K562 (cell line): ENCODE data around the gene CNTNAP4. TPM values are rescaled to one million over a fixed set of nuclear protein-coding genes. Genes with fewer than 3 reads are reported as not detected.

ENCODE experiments used
- ATAC-seq: fragments of 200-7000 bp; cut with Tn5 transposase; 3 replicates; pipeline ENCODE4 v1.9.1; 2020; ENCODE audit warnings: moderate library complexity
- BruUV-seq: library from RNA; stranded (reverse); fragments of 400-500 nt; replicated peaks from 2 replicates; lab custom pipeline; 2021; lab: Mats Ljungman, UMichigan
- CTCF ChIA-PET: fragments of 300-600 bp; formaldehyde crosslinking; extraction: SDS; loops from one replicate; lab custom pipeline; 2021; ENCODE audit warnings: low intra/inter-chr PET ratio; lab: Yijun Ruan, JAX
- POLR2A ChIA-PET: fragments of 300-600, 350-650 bp; sonication (Branson Sonifier 250); formaldehyde crosslinking; extraction: SDS; loops from one replicate; lab custom pipeline; 2021; ENCODE audit warnings: antibody characterized with exemption, inconsistent platforms; lab: Yijun Ruan, JAX
- DNase-seq, 4 experiments: peaks; one replicate each; pipeline versions ENCODE4 v3.0.0 to v3.0.0-alpha.2; 2011 to 2018; ENCODE audit warnings: low spot score in 3 of 4, mixed read lengths in 3 of 4; ENCODE audit errors: extremely low read depth in 1 of 4
- FAIRE-seq: peaks from 2 replicates; lab custom pipeline; 2011; peaks lifted over from hg19 to GRCh38; lab: Jason Lieb, UNC
- H2AFZ ChIP-seq: 2 replicates; pipeline ENCODE4 v1.6.0; 2011; ENCODE audit warnings: low read depth, low read length, control low read depth, inconsistent platforms
- H3K27ac ChIP-seq: fragments of 200-600 bp; 3 replicates; pipeline ENCODE4 v1.8.0; 2011; ENCODE audit warnings: low read depth, mild to moderate bottlenecking, control low read depth, inconsistent platforms, low read length, moderate library complexity, mixed read lengths; ENCODE audit errors: extremely low read depth
- H3K27me3 ChIP-seq, 2 experiments: fragments of 300-600 bp in 1 of 2; 2 replicates in 1 of 2; 3 replicates in 1 of 2; pipeline versions ENCODE4 v1.6.0 to v1.8.0; 2011; ENCODE audit warnings: inconsistent platforms in 2 of 2, low read length in 2 of 2, mild to moderate bottlenecking in 1 of 2, mixed read lengths in 1 of 2, moderate library complexity in 1 of 2; ENCODE audit not compliant: control insufficient read depth in 2 of 2, insufficient read depth in 2 of 2
- H3K36me3 ChIP-seq: fragments of 300-600 bp; 3 replicates; pipeline ENCODE4 v1.8.0; 2011; ENCODE audit warnings: mild to moderate bottlenecking, low read length, inconsistent platforms; ENCODE audit not compliant: control insufficient read depth, insufficient read depth
- H3K4me1 ChIP-seq, 2 experiments: fragments of 200-600 bp in 1 of 2; replicated peaks in 1 of 2; 2 replicates in 1 of 2; 3 replicates in 1 of 2; pipeline versions ENCODE4 v1.5.1 to v1.8.0; 2011; ENCODE audit warnings: inconsistent platforms in 2 of 2, low read length in 2 of 2, mild to moderate bottlenecking in 1 of 2, mixed read lengths in 1 of 2, moderate library complexity in 1 of 2; ENCODE audit not compliant: control insufficient read depth in 2 of 2, insufficient read depth in 2 of 2
- H3K4me2 ChIP-seq: 2 replicates; pipeline ENCODE4 v1.6.1; 2011; ENCODE audit warnings: low read length, control low read depth, inconsistent platforms, mixed read lengths; ENCODE audit not compliant: insufficient read depth
- H3K4me3 ChIP-seq: fragments of 200-600 bp; sonication (generic), shearing (Covaris generic); 2 replicates; pipeline ENCODE4 v1.5.1; 2016; ENCODE audit warnings: control low read depth, inconsistent platforms
- H3K79me2 ChIP-seq: fragments of 200-600 bp; 3 replicates; pipeline ENCODE4 v1.8.0; 2011; ENCODE audit warnings: low read length, inconsistent platforms; ENCODE audit not compliant: control insufficient read depth, insufficient read depth
- H3K9ac ChIP-seq, 2 experiments: 2 replicates each; pipeline versions ENCODE4 v1.6.0 to v1.6.1; 2011; ENCODE audit warnings: low read depth in 2 of 2, low read length in 2 of 2, control low read depth in 1 of 2, inconsistent platforms in 1 of 2, mild to moderate bottlenecking in 1 of 2, mixed read lengths in 1 of 2; ENCODE audit not compliant: insufficient read depth in 1 of 2
- H3K9me1 ChIP-seq: one replicate; pipeline ENCODE4 v1.6.0; 2011; ENCODE audit warnings: inconsistent platforms, mild to moderate bottlenecking, low read length, moderate library complexity; ENCODE audit not compliant: control insufficient read depth, insufficient read depth
- H3K9me3 ChIP-seq: replicated peaks from 2 replicates; pipeline ENCODE4 v1.5.1; 2011; ENCODE audit warnings: low read depth, low read length, inconsistent platforms; ENCODE audit not compliant: control insufficient read depth, insufficient read depth
- H4K20me1 ChIP-seq: replicated peaks from 2 replicates; pipeline ENCODE4 v1.6.1; 2011; ENCODE audit warnings: low read length, inconsistent platforms, mixed read lengths; ENCODE audit not compliant: control insufficient read depth, insufficient read depth
- CXXC5 ChIP-seq: fragments of 250-450 bp; sonication (Bioruptor Pico); IDR thresholded peaks from 2 replicates; pipeline ENCODE4 v1.8.0; 2022; ENCODE audit warnings: inconsistent platforms, mild to moderate bottlenecking, moderate library complexity
- FOXK2 ChIP-seq, 2 experiments: fragments of 450-650 bp; IDR thresholded peaks in 1 of 2; conservative IDR thresholded peaks in 1 of 2; 2 replicates each; pipeline ENCODE4 v1.6.1; 2016; ENCODE audit warnings: low read depth in 2 of 2, mild to moderate bottlenecking in 1 of 2
- FOXP1 ChIP-seq: sonication (generic); formaldehyde crosslinking; IDR thresholded peaks from 2 replicates; pipeline ENCODE4 v1.8.0; 2022; ENCODE audit warnings: mild to moderate bottlenecking, missing genetic modification reagents
- MEF2D ChIP-seq: conservative IDR thresholded peaks from 2 replicates; pipeline ENCODE4 v1.6.1; 2016; ENCODE audit warnings: low read depth, missing genetic modification characterization, missing compliant biosample characterization
- SLC30A9 ChIP-seq: fragments of 250-450 bp; sonication (Bioruptor Pico); IDR thresholded peaks from 2 replicates; pipeline ENCODE4 v1.8.0; 2022; ENCODE audit warnings: mild to moderate bottlenecking, moderate library complexity
- U2AF2 ChIP-seq: fragments of 200-400 bp; formaldehyde crosslinking; optimal IDR thresholded peaks from 2 replicates; pipeline ENCODE3; 2017; ENCODE audit warnings: low read depth, mild to moderate bottlenecking, low read length
- ZNF239 ChIP-seq: fragments of 250-450 bp; sonication (Bioruptor Pico); IDR thresholded peaks from 2 replicates; pipeline ENCODE4 v1.4.0; 2020; ENCODE audit warnings: mild to moderate bottlenecking
- ZZZ3 ChIP-seq: fragments of 450-650 bp; IDR thresholded peaks from 2 replicates; pipeline ENCODE4 v1.6.1; 2016; ENCODE audit warnings: antibody characterized with exemption, mild to moderate bottlenecking, moderate library complexity
- WGBS: fragments of 100-300 bp; shearing (Covaris generic); methylation state at CpG from one replicate; pipeline ENCODE4 v1.1.6; 2016; ENCODE audit warnings: low coverage, mixed read lengths; ENCODE audit not compliant: insufficient coverage; ENCODE audit errors: missing lambda C conversion rate; 5-methylcytosine and 5-hydroxymethylcytosine counted together
- in situ Hi-C: fragments of 300-500 bp; cut with MboI; formaldehyde crosslinking; loops from 4 replicates; pipeline ENCODE4 v1.15.0; 2018; ENCODE audit warnings: inconsistent platforms, mixed read lengths
- intact Hi-C: fragments of 100-400 bp; cut with micrococcal nuclease; formaldehyde crosslinking; loops from 2 replicates; pipeline ENCODE4 v1.14.2; 2022
- polyA plus RNA-seq, 8 experiments: library from polyadenylated mRNA; depleted of rRNA in 4 of 8; stranded (reverse) in 5 of 8; unstranded in 3 of 8; fragments of >200 nt; fragmentation: Nextera tagmentation in 2 of 8; fragmentation: Illumina TruSeq in 1 of 8; extraction: Ambion mirVana in 2 of 8; extraction: Trizol in 1 of 8; gene quantifications; 2 replicates each; pipeline versions ENCODE4 v1.2.1 to v1.2.3, GENCODE V29; 2011 to 2014; ENCODE audit warnings: inconsistent platforms in 1 of 8, missing spikeins in 1 of 8
- total RNA-seq, 7 experiments: library from RNA; depleted of rRNA in 6 of 7; stranded (reverse); fragments of >200 nt in 6 of 7; fragmentation: Illumina TruSeq in 2 of 7; extraction: Trizol in 2 of 7; gene quantifications; 2 replicates each; pipeline versions ENCODE4 v1.2.1 to v1.2.3, GENCODE V29; 2011 to 2021; ENCODE audit warnings: low replicate concordance in 1 of 7
- TF ChIP-seq, protein P1 (sequence below): sonication (generic); formaldehyde crosslinking; IDR thresholded peaks from 2 replicates; pipeline ENCODE4 v1.8.1; 2023; ENCODE audit warnings: mild to moderate bottlenecking, missing genetic modification reagents
- TF ChIP-seq, protein P2 (sequence below): fragments of 450-650 bp; IDR thresholded peaks from 2 replicates; pipeline ENCODE4 v1.6.1; 2016; ENCODE audit warnings: borderline replicate concordance
- TF ChIP-seq, protein P3 (sequence below): fragments of 450-650 bp; formaldehyde crosslinking; IDR thresholded peaks from 2 replicates; pipeline ENCODE4 v1.4.0; 2020; ENCODE audit warnings: mild to moderate bottlenecking, moderate library complexity

The CNTNAP4 gene
- total and polyA plus RNA-seq, 9 of the 15 experiments (the other 6 are each of a cell fraction or from before 2014, with no cell fraction given), result not detected

DNA sequence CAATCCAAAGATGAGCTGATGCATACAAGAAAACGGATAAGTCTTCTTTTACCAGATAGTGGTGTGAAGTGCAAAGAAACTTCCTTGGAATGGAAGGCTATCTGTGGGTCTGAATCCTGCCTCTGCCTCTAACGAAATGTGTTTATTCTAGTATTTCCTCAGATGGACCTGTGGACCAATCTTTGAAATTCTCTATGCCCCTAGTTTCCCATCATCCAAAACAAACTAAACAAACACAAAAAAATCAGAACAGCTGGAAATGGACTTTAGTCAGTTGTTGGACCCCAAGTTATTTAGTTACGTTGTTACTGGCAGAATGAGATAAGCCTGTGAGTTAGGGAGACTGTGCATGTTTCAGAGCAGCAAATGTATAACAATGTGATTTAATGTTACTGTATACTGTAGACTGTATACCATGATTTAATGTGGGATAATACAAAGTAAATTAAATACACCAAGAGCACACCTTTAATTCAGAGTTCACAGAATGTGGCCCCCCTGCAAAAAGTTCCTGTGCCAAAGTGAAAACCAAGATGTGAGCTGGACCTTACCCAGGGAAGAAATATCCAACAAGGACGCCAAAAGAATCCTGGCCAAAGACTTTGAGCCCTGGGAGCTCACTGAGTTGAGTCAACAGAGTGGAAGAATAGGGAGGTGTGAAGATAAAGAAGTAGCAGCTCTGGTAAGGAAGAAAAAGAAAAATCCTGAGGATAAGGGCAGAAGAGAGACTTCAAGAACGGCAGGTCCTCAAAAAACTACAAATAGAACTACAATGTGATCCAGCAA, 255.2 kb downstream of the CNTNAP4 start:
- CTCF ChIA-PET, result no interaction called here
- intact Hi-C loops, result no loop called here
- TF ChIP-seq MEF2D (tag) (no peak), SLC30A9 (CRISPR knock-in tag) (no peak), FOXP1 (CRISPR knock-in tag) (no peak), CXXC5 (CRISPR knock-in tag) (no peak), ZNF239 (CRISPR knock-in tag) (no peak), ZZZ3 (no peak), U2AF2 (no peak), FOXK2 (conservative IDR thresholded peaks at IDR 0.05 in 1 of 2, IDR thresholded peaks at IDR 0.05 in 1 of 2; ENCODE audit: low read depth in 2 of 2) (no peak)
- TF ChIP-seq, protein P1, sequence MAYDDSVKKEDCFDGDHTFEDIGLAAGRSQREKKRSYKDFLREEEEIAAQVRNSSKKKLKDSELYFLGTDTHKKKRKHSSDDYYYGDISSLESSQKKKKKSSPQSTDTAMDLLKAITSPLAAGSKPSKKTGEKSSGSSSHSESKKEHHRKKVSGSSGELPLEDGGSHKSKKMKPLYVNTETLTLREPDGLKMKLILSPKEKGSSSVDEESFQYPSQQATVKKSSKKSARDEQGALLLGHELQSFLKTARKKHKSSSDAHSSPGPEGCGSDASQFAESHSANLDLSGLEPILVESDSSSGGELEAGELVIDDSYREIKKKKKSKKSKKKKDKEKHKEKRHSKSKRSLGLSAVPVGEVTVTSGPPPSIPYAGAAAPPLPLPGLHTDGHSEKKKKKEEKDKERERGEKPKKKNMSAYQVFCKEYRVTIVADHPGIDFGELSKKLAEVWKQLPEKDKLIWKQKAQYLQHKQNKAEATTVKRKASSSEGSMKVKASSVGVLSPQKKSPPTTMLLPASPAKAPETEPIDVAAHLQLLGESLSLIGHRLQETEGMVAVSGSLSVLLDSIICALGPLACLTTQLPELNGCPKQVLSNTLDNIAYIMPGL (CRISPR knock-in tag), result no peak
- TF ChIP-seq, protein P2, sequence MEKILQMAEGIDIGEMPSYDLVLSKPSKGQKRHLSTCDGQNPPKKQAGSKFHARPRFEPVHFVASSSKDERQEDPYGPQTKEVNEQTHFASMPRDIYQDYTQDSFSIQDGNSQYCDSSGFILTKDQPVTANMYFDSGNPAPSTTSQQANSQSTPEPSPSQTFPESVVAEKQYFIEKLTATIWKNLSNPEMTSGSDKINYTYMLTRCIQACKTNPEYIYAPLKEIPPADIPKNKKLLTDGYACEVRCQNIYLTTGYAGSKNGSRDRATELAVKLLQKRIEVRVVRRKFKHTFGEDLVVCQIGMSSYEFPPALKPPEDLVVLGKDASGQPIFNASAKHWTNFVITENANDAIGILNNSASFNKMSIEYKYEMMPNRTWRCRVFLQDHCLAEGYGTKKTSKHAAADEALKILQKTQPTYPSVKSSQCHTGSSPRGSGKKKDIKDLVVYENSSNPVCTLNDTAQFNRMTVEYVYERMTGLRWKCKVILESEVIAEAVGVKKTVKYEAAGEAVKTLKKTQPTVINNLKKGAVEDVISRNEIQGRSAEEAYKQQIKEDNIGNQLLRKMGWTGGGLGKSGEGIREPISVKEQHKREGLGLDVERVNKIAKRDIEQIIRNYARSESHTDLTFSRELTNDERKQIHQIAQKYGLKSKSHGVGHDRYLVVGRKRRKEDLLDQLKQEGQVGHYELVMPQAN, result no peak
- TF ChIP-seq, protein P3, sequence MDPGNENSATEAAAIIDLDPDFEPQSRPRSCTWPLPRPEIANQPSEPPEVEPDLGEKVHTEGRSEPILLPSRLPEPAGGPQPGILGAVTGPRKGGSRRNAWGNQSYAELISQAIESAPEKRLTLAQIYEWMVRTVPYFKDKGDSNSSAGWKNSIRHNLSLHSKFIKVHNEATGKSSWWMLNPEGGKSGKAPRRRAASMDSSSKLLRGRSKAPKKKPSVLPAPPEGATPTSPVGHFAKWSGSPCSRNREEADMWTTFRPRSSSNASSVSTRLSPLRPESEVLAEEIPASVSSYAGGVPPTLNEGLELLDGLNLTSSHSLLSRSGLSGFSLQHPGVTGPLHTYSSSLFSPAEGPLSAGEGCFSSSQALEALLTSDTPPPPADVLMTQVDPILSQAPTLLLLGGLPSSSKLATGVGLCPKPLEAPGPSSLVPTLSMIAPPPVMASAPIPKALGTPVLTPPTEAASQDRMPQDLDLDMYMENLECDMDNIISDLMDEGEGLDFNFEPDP, result no peak
- Histone ChIP-seq H3K9ac (no peak overlapping the region), H3K9me1 (no peaks in the 10 kb centered on the region), H3K36me3 (no peaks in the 10 kb centered on the region), H2AFZ (no peak overlapping the region), H3K4me2 (no peak overlapping the region), H4K20me1 (no peaks in the 10 kb centered on the region), H3K79me2 (no peaks in the 10 kb centered on the region), H3K27ac (no peak overlapping the region), H3K9me3 (no peaks in the 10 kb centered on the region), H3K4me3 (no peak overlapping the region), H3K4me1 (no peaks in the 10 kb centered on the region), H3K27me3 (no peaks in the 10 kb centered on the region)
- in situ Hi-C loops, result no loop called here
- FAIRE-seq (no peak), ATAC-seq (no peak), DNase-seq (no peak)
- 0% methylated on average over 5 of the region's 5 CpGs for WGBS
- POLR2A ChIA-PET, result no interaction called here
- BruUV-seq, result no TSS peak
